Fibroblast of pulmonary artery (primary cell): ENCODE data around the gene ANKRD22.
"Not testable (repeated sequence)": the region's sequence is repeated elsewhere in the genome, so short reads cannot be mapped to it uniquely, and the experiment has no call there.

Experiments used
- DNase-seq: peaks from one replicate; pipeline ENCODE4 v3.0.0-alpha.2; 2010; ENCODE audit warnings: low read depth
- H3K4me3 ChIP-seq: replicated peaks from 2 replicates; pipeline ENCODE4 v1.5.1; 2011; ENCODE audit warnings: low read depth, mild to moderate bottlenecking, control low read depth, low read length, moderate library complexity
- TF ChIP-seq, protein P1 (sequence below): IDR thresholded peaks from 2 replicates; pipeline ENCODE4 v1.5.1; 2011; ENCODE audit warnings: mild to moderate bottlenecking, control low read depth, low read length, inconsistent platforms; ENCODE audit errors: missing control alignments

ANKRD22 gene

GRCh38 chr10:88838766-88839350 is 12.8 kb downstream of the ANKRD22 start:
- H3K4me3 ChIP-seq: no peak overlapping the region
- no peak for DNase-seq
- TF ChIP-seq, protein P1, sequence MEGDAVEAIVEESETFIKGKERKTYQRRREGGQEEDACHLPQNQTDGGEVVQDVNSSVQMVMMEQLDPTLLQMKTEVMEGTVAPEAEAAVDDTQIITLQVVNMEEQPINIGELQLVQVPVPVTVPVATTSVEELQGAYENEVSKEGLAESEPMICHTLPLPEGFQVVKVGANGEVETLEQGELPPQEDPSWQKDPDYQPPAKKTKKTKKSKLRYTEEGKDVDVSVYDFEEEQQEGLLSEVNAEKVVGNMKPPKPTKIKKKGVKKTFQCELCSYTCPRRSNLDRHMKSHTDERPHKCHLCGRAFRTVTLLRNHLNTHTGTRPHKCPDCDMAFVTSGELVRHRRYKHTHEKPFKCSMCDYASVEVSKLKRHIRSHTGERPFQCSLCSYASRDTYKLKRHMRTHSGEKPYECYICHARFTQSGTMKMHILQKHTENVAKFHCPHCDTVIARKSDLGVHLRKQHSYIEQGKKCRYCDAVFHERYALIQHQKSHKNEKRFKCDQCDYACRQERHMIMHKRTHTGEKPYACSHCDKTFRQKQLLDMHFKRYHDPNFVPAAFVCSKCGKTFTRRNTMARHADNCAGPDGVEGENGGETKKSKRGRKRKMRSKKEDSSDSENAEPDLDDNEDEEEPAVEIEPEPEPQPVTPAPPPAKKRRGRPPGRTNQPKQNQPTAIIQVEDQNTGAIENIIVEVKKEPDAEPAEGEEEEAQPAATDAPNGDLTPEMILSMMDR: no peak

GRCh38 chr10:88837632-88838031 is 14.0 kb downstream of the ANKRD22 start:
- not testable (repeated sequence) for H3K4me3 ChIP-seq, DNase-seq

GRCh38 chr10:88835910-88836221 is 15.8 kb downstream of the ANKRD22 start:
- H3K4me3 ChIP-seq: no peak overlapping the region
- no peak for DNase-seq
- TF ChIP-seq, protein P1: no peak

- peak; percentile 92 for DNase-seq
- TF ChIP-seq, protein P1: peak; percentile 86
- H3K4me3 ChIP-seq: no peak overlapping the region
Observed at GRCh38 chr10:88835096-88835909, 16.3 kb downstream of the ANKRD22 start.

- TF ChIP-seq, protein P1: no peak
- H3K4me3 ChIP-seq: no peak overlapping the region
- no peak for DNase-seq
Observed at GRCh38 chr10:88833723-88834122, 17.9 kb downstream of the ANKRD22 start.

GRCh38 chr10:88833156-88833555 is 18.5 kb downstream of the ANKRD22 start:
- H3K4me3 ChIP-seq: no peak overlapping the region
- TF ChIP-seq, protein P1: no peak

DNA sequence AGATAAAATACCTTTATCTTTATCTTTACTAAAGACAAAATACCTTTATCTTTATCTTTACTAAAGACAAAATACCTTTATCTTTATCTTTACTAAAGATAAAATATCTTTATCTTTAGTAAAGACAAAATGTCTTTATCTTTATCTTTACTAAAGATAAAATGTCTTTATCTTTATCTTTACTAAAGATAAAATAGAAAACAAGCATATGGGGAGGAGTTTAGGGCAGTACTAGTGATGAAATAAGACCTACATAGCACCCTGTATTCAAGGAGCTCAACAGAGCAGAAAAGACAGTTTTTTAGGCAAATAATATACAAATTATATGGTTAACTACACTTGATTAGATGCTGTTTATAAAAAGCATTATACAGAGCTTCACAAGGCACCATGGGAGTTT is 19.3 kb downstream of the ANKRD22 start:
- no peak overlapping the region for H3K4me3 ChIP-seq
- TF ChIP-seq, protein P1: no peak
- no peak for DNase-seq

More at GRCh38 chr10:88833156-88833555, 18.5 kb downstream of the ANKRD22 start:
- DNase-seq: no peak
